CD4-positive, alpha-beta T cell treated with Interleukin-4 for 4 hours (primary cell): ENCODE results near the gene GPR17.

ENCODE experiments used
- DNase-seq: peaks from one replicate; pipeline ENCODE4 v3.0.0-alpha.2; 2020

GPR17 gene

DNA sequence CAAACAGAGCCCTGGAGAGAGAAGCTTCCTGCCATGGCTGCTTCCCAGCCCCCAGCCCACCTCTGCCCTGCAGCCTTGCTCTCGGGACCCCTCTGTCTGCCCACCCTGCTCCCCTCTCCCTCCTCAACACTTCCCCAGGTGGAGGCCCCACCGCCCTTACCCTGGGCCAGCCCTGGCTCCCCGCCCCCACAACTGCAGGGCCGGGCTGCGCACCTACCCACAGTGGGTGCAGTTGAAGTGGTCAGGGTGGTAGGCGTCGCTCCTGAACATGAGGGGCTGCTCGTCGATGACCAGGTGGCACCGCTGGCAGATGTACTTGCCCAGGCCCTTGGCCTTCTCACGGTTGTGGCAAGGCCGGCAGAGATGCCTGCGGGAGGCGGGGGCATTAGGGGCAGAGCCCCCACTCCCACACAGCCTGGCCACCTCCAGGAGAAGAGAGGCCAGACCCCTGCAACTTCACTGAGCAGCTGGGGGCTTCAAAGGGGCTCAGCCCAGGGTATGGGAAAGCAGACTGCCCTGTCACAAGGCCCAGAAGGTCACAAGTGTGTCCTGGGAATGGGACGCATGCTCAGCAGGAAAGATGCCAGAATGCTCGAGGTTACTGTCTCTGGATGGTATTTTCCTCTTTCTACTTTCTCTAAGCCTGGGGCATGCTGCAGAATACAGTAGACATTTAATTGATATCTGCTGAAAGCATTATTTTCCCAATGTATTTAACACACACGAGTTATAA, 3.1 kb upstream of the GPR17 start:
- no peak for DNase-seq

DNA sequence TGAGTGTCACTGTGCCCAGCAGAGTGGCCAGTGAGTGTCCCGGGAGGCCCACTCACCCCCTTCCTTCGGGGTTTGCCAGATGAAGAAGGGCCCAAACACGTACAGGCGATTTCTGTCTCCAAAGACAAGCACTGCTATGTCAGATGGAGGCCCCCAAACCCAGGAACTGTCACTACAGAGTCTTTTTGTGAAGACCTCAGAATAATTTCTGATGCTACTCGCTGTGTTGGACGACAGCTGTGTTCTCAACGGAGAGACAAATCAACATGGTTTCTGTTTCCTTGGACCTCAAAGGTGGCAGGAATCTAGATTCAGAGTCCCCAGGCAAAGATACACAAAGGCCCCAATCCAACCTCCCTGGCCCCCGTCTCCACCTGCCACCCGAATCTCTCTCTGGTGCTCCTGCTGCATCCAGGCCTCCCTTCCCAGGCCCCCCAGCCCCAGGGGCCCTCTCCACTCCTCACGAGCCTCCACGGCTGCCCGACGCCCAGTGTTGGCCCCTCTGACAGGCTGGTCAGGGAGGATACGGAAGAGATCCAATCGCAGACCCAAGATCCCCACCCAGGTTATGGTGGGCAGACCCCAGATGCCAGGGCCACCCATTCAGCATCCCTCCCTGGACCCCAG, 2.4 kb upstream of the GPR17 start:
- no peak for DNase-seq

- no peak for DNase-seq
These were observed 1.6 kb upstream of the GPR17 start for GRCh38 chr2:127644066-127645025.

DNA sequence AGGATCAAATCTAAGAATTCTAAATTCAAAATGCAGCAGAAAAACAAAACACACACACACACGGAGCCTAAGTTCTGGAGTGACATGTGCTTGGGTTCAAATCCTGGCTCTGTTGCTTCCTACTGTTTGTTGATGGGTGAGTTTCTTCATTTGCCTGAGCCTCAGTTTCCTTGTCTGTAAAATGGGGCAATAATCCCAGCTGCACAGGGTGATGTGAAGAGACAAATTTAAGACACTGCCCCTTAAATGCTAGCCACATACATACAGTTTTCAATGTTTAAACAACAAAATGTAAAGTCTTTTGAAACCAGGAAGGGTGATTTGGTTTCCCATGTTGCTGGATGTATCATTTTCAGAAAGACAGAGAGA, 943 bp upstream of the GPR17 start:
- no peak for DNase-seq

DNA sequence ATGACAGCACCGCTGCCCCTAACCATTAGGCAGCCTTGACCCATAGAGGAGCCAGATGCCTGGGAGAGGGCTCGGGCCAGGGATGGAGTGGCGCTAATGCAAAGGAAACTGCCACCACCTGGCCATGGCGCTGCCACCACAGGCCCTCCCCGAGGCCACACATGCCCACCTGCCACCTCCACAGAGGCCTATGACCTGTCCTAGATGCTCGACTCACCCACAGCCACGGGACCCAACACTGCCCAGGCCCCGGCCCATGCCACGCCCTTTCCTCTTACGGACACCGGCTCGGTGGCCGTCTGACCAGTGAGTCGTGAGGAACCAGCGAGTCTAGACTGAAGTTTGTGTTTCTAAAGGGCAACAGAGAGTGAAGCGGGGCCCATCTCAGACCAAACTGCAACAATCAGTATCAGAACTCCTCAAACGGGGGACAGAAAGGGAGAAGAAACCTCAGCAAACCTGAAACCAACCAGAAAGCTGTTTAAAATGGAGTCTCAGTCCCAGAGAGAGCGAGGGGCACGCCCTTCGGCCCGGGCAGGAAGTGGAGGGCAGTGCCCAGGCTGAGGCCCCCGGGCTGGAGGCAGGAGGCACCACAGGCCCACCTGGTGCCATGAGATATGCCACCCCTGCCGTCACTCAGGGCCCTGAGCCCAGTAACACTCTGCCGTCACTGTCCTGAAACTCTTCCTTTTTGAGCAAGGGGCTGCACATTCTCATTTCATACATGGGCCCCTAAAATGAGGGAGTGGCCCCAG, 711 bp downstream of the GPR17 start:
- DNase-seq, result no peak

- no peak for DNase-seq
These were observed 1.6 kb downstream of the GPR17 start for GRCh38 chr2:127647242-127648190.

- no peak for DNase-seq
These were observed 2.4 kb downstream of the GPR17 start for GRCh38 chr2:127648321-127648720.

GRCh38 chr2:127649100-127649611, 3.2 kb downstream of the GPR17 start:
- no peak for DNase-seq

DNA sequence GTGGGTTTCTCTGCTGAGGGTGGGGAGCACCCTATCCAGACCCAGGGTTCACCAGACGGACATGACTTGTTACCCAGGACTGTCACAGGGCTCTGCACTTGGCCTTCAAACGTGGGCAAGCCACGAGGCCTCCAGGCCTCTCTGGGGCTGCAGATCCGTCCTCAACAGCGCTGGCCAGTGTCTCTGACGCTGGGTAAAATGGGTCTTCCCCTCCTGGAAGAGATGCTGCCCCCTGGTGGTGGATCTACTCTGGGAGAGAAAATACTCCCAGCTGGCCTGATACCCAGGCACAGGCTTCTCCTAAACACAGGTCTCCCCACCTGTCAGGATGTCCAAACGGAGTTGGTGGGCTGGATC, 3.7 kb downstream of the GPR17 start:
- DNase-seq, result peak; percentile 78

GRCh38 chr2:127650041-127650784, 4.3 kb downstream of the GPR17 start:
- DNase-seq, result no peak

DNA sequence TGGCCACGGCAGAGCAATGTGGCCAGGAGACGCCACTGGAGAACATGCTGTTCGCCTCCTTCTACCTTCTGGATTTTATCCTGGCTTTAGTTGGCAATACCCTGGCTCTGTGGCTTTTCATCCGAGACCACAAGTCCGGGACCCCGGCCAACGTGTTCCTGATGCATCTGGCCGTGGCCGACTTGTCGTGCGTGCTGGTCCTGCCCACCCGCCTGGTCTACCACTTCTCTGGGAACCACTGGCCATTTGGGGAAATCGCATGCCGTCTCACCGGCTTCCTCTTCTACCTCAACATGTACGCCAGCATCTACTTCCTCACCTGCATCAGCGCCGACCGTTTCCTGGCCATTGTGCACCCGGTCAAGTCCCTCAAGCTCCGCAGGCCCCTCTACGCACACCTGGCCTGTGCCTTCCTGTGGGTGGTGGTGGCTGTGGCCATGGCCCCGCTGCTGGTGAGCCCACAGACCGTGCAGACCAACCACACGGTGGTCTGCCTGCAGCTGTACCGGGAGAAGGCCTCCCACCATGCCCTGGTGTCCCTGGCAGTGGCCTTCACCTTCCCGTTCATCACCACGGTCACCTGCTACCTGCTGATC, 4.9 kb downstream of the GPR17 start:
- no peak for DNase-seq

- DNase-seq, result no peak
These were observed 5.4 kb downstream of the GPR17 start for GRCh38 chr2:127651381-127651809.

- no peak for DNase-seq
These were observed 6.1 kb downstream of the GPR17 start for GRCh38 chr2:127651971-127652550.

- no peak for DNase-seq
These were observed 6.9 kb downstream of the GPR17 start for GRCh38 chr2:127652786-127653357.

GRCh38 chr2:127653421-127654083, 7.6 kb downstream of the GPR17 start:
- no peak for DNase-seq

GRCh38 chr2:127654084-127654837, 8.3 kb downstream of the GPR17 start:
- no peak for DNase-seq

DNA sequence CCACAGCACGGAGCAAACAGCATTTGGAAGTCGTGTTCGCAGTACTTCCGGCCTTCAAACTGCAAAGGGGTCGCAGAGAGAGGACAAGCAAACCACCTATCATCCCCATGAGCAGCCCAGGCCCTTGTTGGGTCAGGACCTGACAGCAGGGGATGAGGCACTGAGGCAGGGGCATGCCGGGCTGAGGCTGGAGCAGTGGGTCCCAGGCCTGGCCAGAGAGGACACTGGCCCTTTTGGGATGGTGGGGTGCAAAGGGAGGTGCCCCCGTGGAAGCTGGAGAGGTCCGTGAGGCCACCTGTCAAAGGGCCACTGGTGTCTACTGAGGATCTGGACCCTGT, 8.9 kb downstream of the GPR17 start:
- no peak for DNase-seq
